ENCODE data around the gene ESRRG.
"Not testable (repeated sequence)": the region's sequence is repeated elsewhere in the genome, so short reads cannot be mapped to it uniquely, and the experiment has no call there.

Gene ESRRG

GRCh38 chr1:216704065-216704464, 19.2 kb downstream of the ESRRG start:
- not testable (repeated sequence) for DNase-seq (ENCODE audit: low read depth in 2 of 2)

GRCh38 chr1:216702170-216702569, 21.1 kb downstream of the ESRRG start:
- DNase-seq (ENCODE audit: low read depth in 2 of 2) = no peak

GRCh38 chr1:216700779-216701178, 22.4 kb downstream of the ESRRG start:
- DNase-seq (ENCODE audit: low read depth in 2 of 2) = no peak

GRCh38 chr1:216691710-216692109, 31.5 kb downstream of the ESRRG start:
- DNase-seq (ENCODE audit: low read depth in 2 of 2) = no peak

- DNase-seq (ENCODE audit: low read depth in 2 of 2) = no peak
Measured at GRCh38 chr1:216690603-216691002, 32.6 kb downstream of the ESRRG start.

GRCh38 chr1:216688127-216688657, 35.0 kb downstream of the ESRRG start:
- no peak for DNase-seq (ENCODE audit: low read depth in 2 of 2)

- no peak for DNase-seq (ENCODE audit: low read depth in 2 of 2)
Measured at GRCh38 chr1:216686860-216687766, 36.1 kb downstream of the ESRRG start.

- no peak for DNase-seq (ENCODE audit: low read depth in 2 of 2)
Measured at GRCh38 chr1:216682752-216683151, 40.5 kb downstream of the ESRRG start.

GRCh38 chr1:216679108-216679507, 44.1 kb downstream of the ESRRG start:
- DNase-seq (ENCODE audit: low read depth in 2 of 2) = no peak

GRCh38 chr1:216670118-216670883, 52.9 kb downstream of the ESRRG start:
- DNase-seq (ENCODE audit: low read depth in 2 of 2) = no peak

- DNase-seq (ENCODE audit: low read depth in 2 of 2) = no peak
Measured at GRCh38 chr1:216666441-216666840, 56.8 kb downstream of the ESRRG start.

GRCh38 chr1:216665856-216666255, 57.4 kb downstream of the ESRRG start:
- no peak for DNase-seq (ENCODE audit: low read depth in 2 of 2)

GRCh38 chr1:216665406-216665805, 57.8 kb downstream of the ESRRG start:
- no peak for DNase-seq (ENCODE audit: low read depth in 2 of 2)

GRCh38 chr1:216662681-216663080, 60.5 kb downstream of the ESRRG start:
- no peak for DNase-seq (ENCODE audit: low read depth in 2 of 2)

GRCh38 chr1:216660561-216660960, 62.7 kb downstream of the ESRRG start:
- no peak for DNase-seq (ENCODE audit: low read depth in 2 of 2)

GRCh38 chr1:216653001-216653400, 70.2 kb downstream of the ESRRG start:
- no peak for DNase-seq (ENCODE audit: low read depth in 2 of 2)

GRCh38 chr1:216651826-216652418, 71.3 kb downstream of the ESRRG start:
- DNase-seq (ENCODE audit: low read depth in 2 of 2) = no peak

- no peak for DNase-seq (ENCODE audit: low read depth in 2 of 2)
Measured at GRCh38 chr1:216643176-216643575, 80.1 kb downstream of the ESRRG start.

GRCh38 chr1:216641669-216642460, 81.4 kb downstream of the ESRRG start:
- no peak for DNase-seq (ENCODE audit: low read depth in 2 of 2)

GRCh38 chr1:216640100-216640499, 83.1 kb downstream of the ESRRG start:
- DNase-seq (ENCODE audit: low read depth in 2 of 2) = no peak

GRCh38 chr1:216632980-216633379, 90.2 kb downstream of the ESRRG start:
- no peak for DNase-seq (ENCODE audit: low read depth in 2 of 2)

Data from stimulated activated CD4-positive, alpha-beta T cell treated with anti-CD3 and anti-CD28 coated beads, Interleukin-1b, Interleukin-23, amount 100 ng/mL, for 1 hour (primary cell).